Measurements from ENCODE around the gene U2SURP.

- TF ChIP-seq GATA3 (IDR thresholded peaks at IDR 0.05; ENCODE audit: low read depth, low read length) (no peak), GATA2 (IDR thresholded peaks at IDR 0.05; ENCODE audit: low read depth, low read length) (no peak)
These were observed 15.1 kb downstream of the U2SURP start for GRCh38 chr3:143016321-143016972.
